GM06990 (cell line): ENCODE results near the gene MAPK4.
"Not testable (repeated sequence)": the region's sequence is repeated elsewhere in the genome, so short reads cannot be mapped to it uniquely, and the experiment has no call there.

Source experiments
- DNase-seq: peaks from one replicate; pipeline ENCODE4 v3.0.0-alpha.2; 2011; ENCODE audit not compliant: insufficient read length; ENCODE audit errors: extremely low read depth
- H3K27me3 ChIP-seq: replicated peaks from 2 replicates; pipeline ENCODE4 v1.6.0; 2011; ENCODE audit warnings: low read length; ENCODE audit not compliant: control insufficient read depth, insufficient read depth
- H3K36me3 ChIP-seq: 2 replicates; pipeline ENCODE4 v1.5.1; 2011; ENCODE audit warnings: low read length; ENCODE audit not compliant: control insufficient read depth, insufficient read depth
- H3K4me3 ChIP-seq: replicated peaks from 2 replicates; pipeline ENCODE4 v1.5.1; 2011; ENCODE audit warnings: low read depth, mild to moderate bottlenecking, control low read depth, low read length
- CTCF ChIP-seq: IDR thresholded peaks from 2 replicates; pipeline ENCODE4 v1.5.1; 2011; ENCODE audit warnings: low read length, control low read depth, mild to moderate bottlenecking, inconsistent platforms; ENCODE audit not compliant: insufficient read depth, poor library complexity, severe bottlenecking

MAPK4 gene

GRCh38 chr18:50757358-50757757, 197.5 kb downstream of the MAPK4 start:
- H3K4me3 ChIP-seq: no peak overlapping the region
- no peaks in the 10 kb centered on the region for H3K27me3 ChIP-seq
- no peak for TF ChIP-seq CTCF
- no peaks in the 10 kb centered on the region for H3K36me3 ChIP-seq
- DNase-seq: no peak

- no peaks in the 10 kb centered on the region for H3K27me3 ChIP-seq
- H3K36me3 ChIP-seq: no peaks in the 10 kb centered on the region
- TF ChIP-seq CTCF: no peak
- H3K4me3 ChIP-seq: no peak overlapping the region
- no peak for DNase-seq
These were observed 209.6 kb downstream of the MAPK4 start for GRCh38 chr18:50769463-50769862.

- no peak for TF ChIP-seq CTCF
- no peaks in the 10 kb centered on the region; the same call in 1 of the 2 replicates for H3K27me3 ChIP-seq
- H3K36me3 ChIP-seq: no peaks in the 10 kb centered on the region
- H3K4me3 ChIP-seq: no peak overlapping the region
- DNase-seq: no peak
These were observed 215.3 kb downstream of the MAPK4 start for GRCh38 chr18:50775207-50775606.

- TF ChIP-seq CTCF: no peak
- DNase-seq: no peak
These were observed 215.8 kb downstream of the MAPK4 start for GRCh38 chr18:50775726-50776125.

GRCh38 chr18:50776383-50776782, 216.5 kb downstream of the MAPK4 start:
- H3K4me3 ChIP-seq: no peak overlapping the region
- no peak for DNase-seq
- H3K27me3 ChIP-seq: no peaks in the 10 kb centered on the region; the same call in 1 of the 2 replicates
- no peak for TF ChIP-seq CTCF
- no peaks in the 10 kb centered on the region for H3K36me3 ChIP-seq

More at GRCh38 chr18:50775726-50776125, 215.8 kb downstream of the MAPK4 start:
- Histone ChIP-seq H3K27me3 (no peaks in the 10 kb centered on the region; the same call in 1 of the 2 replicates), H3K36me3 (no peaks in the 10 kb centered on the region), H3K4me3 (no peak overlapping the region)

GRCh38 chr18:50779021-50779420, 219.1 kb downstream of the MAPK4 start:
- H3K4me3 ChIP-seq, H3K36me3 ChIP-seq, DNase-seq, H3K27me3 ChIP-seq: not testable (repeated sequence)
